Islet of Langerhans (tissue), 1 donor: ENCODE measurements around the gene SLC47A1.
"Not testable (repeated sequence)": the region's sequence is repeated elsewhere in the genome, so short reads cannot be mapped to it uniquely, and the experiment has no call there.

Experiments used
- FAIRE-seq: peaks from one replicate; lab custom pipeline; 2011; peaks lifted over from hg19 to GRCh38; lab: Jason Lieb, UNC

SLC47A1 gene

GRCh38 chr17:19520641-19521040 is 13.0 kb upstream of the SLC47A1 start:
- FAIRE-seq: no peak

GRCh38 chr17:19523690-19524089 is 10.0 kb upstream of the SLC47A1 start:
- FAIRE-seq: no peak

DNA sequence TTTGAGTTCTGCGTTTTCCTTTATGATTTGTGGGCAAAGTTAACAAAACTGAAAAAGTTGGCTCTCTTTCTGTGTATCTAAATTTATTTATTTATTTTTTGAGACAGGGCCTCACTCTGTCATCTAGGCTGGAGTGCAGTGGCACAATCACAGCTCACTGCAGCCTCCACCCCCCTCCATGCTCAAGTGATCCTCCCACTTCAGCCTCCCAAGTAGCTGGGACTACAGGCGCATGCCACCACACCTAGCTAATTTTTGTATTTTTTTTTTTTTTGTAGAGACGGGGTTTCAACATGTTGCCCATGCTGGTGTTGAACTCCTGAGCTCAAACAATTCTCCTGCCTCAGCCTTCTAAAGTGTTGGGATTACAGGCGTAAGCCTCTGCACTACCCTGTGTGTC is 6.7 kb upstream of the SLC47A1 start:
- not testable (repeated sequence) for FAIRE-seq

DNA sequence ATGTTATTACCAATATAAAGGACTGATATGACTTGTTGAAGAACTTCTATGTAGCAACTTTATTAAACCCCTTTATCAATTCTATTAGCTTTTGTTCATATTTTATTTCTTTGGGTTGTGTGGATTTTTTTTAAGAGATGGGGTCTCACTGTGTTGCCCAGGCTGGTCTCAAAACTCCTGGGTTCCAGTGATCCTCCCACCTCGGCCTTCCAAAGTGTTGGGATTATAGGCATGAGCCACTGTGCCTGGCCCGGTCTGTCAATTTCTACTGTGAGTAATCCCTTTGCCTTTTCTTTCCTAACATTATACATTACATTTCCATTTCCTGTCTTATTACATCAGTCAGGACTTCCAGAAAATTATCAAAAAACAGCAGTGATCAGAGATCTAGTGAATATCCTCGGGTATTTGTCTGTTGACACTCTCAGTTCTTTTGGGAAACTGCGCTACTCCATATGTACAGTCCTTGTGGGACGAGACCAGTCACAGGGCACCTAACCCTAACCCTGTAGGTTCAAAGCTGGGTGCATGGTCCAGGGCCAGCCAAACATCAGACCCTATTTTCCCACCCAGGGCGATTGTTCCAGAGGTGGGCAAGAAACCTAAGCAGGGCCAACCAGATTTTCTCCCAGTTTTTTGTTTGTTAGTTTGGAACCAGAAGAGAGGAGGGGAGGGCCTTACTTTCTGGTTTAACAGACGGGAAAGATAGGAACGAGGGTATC is 1.7 kb upstream of the SLC47A1 start:
- FAIRE-seq: no peak

DNA sequence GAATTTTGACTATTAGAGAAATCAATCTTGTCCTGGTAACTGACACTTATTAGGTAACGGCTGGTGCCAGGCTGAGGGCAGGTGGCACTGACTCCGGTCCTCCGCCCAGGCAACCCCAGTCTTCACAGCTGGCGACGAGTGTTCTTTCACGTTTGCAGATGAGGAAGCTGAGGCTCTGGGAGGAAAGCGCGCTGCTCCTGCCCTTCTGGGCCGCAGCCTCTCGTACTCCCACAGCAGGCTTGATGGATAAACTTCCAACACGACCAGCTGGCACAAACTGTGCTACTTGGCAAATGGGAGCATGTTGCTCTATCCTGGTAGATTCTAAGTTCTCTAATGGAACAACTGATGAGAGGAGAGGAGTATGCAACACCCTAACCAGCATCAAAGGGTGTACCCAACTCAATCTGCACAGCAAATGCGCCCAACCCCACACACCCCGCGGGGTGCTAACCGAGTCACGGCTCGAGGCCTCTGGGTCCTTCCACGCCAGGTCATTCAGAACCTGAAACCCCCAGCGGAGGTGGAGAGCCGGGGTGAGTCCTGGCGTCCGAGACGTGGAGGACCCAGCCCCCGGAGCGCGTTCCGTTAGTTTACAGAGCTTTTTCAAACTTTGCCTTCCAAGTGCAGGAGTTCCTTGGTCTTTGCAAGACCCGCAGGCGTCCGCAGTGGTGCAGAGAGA is 477 bp upstream of the SLC47A1 start:
- no peak for FAIRE-seq

DNA sequence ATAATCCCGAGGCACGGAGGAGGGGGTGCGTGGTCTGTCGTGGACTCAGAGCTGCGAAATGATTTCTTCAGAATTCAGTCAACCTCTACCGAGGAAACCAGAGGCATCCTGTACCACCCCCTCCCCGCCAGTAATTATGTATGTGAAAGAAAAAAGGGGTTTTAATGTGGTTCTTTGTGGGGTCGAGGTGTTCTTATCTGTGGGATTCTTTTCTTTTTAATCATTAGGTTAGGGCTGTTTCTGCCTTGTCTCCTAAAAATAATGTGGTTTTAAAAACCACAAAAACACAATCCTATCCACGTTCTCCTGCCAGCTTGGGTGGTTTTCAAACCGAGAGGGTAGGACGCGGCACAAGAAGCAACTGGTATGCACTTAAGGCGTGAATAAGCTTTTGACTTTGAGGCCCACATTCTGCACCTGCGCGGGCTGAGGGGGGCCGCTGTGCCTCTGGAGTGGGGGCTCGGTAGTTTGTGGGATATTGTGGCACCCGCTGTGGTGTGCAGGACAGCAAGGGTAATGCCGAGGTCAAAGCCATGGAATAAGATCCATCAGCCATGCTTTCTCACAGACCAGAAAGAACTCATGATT is 1.0 kb downstream of the SLC47A1 start:
- no peak for FAIRE-seq

DNA sequence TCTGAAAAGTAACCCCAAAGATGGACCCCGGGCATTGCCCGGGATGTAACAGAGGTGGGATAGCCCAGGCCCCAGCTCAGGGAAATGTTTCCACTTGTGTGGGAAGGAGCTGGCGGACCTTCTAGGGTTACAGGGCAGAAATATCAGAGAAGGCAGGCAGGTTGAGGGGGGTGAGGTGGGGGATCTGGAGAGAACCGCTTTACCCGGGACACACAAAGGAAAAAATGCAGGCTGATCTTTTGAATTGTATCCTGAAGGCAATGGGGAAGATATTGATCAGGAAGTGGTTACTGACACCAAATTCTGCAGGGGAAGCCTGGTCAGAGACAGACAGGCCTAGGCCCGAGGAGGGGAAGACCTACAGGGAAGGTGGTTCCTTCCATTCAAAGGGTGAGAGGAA is 3.5 kb downstream of the SLC47A1 start:
- no peak for FAIRE-seq

DNA sequence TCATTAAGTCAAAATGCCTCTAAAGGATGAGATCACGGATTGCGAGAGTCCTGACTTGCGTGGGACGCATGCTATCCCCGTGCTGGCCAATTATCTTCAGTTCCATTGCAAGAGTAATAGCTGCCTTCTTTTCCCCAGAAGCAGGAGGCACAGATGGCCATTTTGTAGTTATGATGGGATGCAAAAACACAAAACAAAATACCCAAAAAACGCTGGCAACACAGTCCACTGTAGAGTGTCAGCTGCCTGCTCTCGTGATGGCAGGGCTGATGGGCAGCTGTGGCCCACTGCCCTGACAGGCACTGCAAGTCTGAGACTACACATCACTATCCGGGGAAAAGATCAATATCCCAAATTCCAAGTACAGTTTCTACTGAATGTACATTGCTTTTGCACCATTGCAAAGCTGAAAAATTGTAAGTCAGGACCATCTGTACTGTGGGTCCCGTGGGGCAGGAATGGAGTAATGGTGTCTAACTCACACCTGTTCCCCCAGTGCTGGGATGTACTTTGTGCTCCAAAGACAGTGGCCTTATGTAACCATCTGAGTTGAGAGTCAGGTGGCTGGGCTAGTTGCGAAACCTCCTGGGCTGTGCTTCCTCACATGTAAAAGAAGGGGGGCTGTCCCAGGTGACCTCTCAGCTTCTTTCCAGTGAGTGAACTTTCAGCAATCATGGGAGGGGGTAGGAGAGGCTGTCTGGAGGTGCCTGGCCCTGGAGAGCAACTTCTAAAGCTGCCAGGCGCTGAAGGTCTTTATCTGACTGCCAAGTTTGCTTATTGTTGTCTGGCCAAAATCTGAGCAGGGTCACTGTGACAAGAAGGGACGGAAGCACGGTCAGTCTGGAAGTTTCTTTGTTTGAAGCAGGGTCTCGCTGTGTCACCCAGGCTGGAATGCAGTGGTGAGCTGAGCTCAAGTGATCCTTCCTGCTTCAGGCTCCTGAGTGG is 4.7 kb downstream of the SLC47A1 start:
- FAIRE-seq: no peak

- no peak for FAIRE-seq
These were observed 5.4 kb downstream of the SLC47A1 start for GRCh38 chr17:19539040-19539399.

DNA sequence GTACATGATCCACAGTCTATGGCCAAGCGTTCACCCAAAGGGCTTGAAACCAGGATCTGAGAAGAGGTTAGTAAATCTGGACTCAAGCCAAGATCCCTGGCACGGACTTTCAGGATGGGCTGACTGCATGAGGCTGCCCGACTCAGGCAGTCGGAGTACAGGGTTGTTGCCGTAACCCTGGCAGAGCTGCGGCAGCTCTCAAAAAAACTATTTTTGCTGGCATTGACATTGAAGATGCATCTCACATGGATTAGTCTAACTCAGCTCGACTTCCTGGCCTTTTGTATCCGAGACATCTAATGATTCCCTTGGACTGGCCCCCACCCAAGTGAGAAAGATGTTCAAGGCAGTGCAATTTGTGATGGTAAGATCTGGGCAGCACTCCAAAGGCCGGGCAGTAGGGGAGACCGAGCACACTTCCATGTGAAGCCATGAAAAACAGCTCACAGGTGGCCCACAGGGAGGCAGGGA is 6.2 kb downstream of the SLC47A1 start:
- no peak for FAIRE-seq

DNA sequence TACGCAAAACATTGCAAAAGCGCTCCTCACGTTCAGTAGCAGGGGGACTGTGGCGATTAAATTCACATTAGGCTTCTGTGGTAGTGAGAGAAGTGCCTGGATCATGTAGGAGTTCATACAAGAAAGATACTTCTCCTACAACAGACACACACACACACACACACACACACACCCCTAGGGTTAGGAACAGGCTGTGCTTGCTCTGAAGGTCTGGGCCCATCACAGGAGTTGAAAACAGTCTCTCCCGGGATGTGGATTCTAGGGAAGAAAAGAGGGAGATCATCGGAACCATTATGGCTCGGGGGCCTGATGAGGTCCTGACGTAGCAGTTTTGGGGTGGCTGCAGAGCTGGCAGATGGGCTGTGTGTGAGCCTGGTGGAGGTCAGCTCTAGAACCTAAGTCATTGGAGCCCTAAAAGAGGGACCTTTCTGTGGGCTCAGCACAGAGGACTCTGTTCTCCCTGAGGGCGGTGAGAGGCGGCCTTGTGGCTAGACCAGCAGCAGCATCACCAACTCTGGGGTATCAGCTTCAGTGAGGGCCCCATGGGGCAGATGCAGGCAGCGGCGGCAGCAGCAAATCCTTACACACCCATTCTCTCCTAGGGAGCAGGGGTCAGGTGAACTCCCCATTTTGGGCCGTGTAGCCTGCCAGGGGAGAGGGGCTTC is 7.2 kb downstream of the SLC47A1 start:
- FAIRE-seq: no peak

GRCh38 chr17:19541445-19541844 is 7.8 kb downstream of the SLC47A1 start:
- FAIRE-seq: no peak

DNA sequence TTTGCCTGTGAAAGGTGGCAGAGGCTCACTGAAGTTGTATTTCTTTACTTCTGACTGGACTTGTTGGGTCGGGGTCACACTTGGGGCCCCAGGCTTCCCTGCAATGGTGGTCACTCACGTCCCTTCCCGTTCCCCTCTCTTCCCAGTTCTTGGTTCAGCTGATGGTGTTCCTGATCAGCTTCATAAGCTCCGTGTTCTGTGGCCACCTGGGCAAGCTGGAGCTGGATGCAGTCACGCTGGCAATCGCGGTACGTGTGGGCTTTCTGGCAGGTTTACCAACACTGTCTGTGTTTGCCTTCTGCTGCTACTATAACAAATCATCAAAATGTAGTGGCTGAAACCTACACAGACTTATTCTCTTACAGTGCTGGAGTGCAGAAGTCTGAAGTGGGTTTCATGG is 8.6 kb downstream of the SLC47A1 start:
- no peak for FAIRE-seq

DNA sequence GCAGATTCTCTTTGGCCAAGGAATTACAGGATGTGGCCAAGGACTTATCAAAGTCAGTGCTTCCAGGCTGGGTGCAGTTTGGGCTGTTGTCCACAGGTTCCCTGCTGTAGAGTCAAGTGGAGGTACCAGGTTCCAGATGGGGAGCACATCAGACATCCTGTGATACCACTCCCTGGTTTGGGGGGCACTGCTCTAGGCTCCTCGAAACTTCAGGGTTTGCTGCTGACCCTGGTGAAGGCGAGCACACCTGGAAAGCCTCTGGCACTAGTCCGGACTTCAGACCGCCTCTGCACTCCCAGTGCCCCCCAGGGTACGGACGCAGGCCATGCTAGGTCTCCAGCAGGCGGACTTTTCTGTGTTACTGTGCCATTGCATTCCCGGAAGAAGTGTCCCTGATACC is 10.7 kb downstream of the SLC47A1 start:
- no peak for FAIRE-seq

GRCh38 chr17:19546289-19547065 is 12.8 kb downstream of the SLC47A1 start:
- no peak for FAIRE-seq

DNA sequence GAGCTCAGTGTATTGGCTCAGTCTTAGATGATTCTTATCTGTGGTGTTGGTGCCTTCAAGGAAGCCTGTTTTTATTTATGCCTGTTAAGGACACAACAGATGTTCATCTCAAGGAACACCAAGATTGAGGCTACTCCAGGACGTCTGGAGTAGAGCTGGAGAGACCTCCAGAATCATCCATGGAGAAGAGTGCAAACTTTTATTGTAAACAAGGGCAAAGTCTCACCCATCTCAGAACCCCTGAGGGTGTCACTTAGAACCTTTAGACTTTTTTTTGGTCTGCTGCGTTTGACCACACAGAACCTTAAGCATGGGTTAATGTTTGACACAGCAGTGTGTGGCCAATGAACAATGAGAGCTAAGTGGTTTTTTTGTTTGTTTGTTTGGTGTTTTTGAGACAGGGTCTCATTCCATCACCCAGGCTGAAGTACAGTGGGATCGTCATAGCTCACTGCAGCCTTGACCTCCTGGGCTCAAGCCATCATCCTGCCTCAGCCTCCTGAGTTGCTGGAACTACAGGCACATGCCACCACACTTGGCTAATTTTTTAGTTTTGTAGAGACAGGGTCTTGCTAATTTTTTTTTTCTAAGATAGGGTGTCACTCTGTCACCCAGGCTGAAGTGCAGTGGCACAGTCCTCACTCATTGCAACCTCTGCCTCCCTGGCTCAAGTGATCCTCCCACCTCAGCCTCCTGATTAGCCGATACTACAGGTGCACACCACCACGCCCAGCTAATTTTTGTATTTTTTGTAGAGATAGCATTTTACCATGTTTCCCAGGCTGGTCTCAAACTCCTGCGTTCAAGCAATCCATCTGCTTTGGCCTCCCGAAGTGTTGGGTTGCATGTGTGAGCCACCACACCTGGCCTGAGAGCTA is 16.3 kb downstream of the SLC47A1 start:
- FAIRE-seq: no peak

GRCh38 chr17:19551165-19551564 is 17.5 kb downstream of the SLC47A1 start:
- FAIRE-seq: no peak

GRCh38 chr17:19551591-19552148 is 18.0 kb downstream of the SLC47A1 start:
- FAIRE-seq: no peak

GRCh38 chr17:19553036-19553435 is 19.4 kb downstream of the SLC47A1 start:
- FAIRE-seq: no peak

- FAIRE-seq: no peak
These were observed 20.7 kb downstream of the SLC47A1 start for GRCh38 chr17:19554393-19554792.
